ENCODE data around the gene CLHC1. TPM values are rescaled to one million over a fixed set of nuclear protein-coding genes. Genes with fewer than 3 reads are reported as not detected.

The CLHC1 gene
- total and polyA plus RNA-seq, 2 of the 8 experiments (the other 6 are each of a cell fraction or from before 2014, with no cell fraction given), result 2.6 to 10.8 TPM

GRCh38 chr2:55152475-55153412 is 79.3 kb downstream of the CLHC1 start (continued):
- TF ChIP-seq, protein P1, sequence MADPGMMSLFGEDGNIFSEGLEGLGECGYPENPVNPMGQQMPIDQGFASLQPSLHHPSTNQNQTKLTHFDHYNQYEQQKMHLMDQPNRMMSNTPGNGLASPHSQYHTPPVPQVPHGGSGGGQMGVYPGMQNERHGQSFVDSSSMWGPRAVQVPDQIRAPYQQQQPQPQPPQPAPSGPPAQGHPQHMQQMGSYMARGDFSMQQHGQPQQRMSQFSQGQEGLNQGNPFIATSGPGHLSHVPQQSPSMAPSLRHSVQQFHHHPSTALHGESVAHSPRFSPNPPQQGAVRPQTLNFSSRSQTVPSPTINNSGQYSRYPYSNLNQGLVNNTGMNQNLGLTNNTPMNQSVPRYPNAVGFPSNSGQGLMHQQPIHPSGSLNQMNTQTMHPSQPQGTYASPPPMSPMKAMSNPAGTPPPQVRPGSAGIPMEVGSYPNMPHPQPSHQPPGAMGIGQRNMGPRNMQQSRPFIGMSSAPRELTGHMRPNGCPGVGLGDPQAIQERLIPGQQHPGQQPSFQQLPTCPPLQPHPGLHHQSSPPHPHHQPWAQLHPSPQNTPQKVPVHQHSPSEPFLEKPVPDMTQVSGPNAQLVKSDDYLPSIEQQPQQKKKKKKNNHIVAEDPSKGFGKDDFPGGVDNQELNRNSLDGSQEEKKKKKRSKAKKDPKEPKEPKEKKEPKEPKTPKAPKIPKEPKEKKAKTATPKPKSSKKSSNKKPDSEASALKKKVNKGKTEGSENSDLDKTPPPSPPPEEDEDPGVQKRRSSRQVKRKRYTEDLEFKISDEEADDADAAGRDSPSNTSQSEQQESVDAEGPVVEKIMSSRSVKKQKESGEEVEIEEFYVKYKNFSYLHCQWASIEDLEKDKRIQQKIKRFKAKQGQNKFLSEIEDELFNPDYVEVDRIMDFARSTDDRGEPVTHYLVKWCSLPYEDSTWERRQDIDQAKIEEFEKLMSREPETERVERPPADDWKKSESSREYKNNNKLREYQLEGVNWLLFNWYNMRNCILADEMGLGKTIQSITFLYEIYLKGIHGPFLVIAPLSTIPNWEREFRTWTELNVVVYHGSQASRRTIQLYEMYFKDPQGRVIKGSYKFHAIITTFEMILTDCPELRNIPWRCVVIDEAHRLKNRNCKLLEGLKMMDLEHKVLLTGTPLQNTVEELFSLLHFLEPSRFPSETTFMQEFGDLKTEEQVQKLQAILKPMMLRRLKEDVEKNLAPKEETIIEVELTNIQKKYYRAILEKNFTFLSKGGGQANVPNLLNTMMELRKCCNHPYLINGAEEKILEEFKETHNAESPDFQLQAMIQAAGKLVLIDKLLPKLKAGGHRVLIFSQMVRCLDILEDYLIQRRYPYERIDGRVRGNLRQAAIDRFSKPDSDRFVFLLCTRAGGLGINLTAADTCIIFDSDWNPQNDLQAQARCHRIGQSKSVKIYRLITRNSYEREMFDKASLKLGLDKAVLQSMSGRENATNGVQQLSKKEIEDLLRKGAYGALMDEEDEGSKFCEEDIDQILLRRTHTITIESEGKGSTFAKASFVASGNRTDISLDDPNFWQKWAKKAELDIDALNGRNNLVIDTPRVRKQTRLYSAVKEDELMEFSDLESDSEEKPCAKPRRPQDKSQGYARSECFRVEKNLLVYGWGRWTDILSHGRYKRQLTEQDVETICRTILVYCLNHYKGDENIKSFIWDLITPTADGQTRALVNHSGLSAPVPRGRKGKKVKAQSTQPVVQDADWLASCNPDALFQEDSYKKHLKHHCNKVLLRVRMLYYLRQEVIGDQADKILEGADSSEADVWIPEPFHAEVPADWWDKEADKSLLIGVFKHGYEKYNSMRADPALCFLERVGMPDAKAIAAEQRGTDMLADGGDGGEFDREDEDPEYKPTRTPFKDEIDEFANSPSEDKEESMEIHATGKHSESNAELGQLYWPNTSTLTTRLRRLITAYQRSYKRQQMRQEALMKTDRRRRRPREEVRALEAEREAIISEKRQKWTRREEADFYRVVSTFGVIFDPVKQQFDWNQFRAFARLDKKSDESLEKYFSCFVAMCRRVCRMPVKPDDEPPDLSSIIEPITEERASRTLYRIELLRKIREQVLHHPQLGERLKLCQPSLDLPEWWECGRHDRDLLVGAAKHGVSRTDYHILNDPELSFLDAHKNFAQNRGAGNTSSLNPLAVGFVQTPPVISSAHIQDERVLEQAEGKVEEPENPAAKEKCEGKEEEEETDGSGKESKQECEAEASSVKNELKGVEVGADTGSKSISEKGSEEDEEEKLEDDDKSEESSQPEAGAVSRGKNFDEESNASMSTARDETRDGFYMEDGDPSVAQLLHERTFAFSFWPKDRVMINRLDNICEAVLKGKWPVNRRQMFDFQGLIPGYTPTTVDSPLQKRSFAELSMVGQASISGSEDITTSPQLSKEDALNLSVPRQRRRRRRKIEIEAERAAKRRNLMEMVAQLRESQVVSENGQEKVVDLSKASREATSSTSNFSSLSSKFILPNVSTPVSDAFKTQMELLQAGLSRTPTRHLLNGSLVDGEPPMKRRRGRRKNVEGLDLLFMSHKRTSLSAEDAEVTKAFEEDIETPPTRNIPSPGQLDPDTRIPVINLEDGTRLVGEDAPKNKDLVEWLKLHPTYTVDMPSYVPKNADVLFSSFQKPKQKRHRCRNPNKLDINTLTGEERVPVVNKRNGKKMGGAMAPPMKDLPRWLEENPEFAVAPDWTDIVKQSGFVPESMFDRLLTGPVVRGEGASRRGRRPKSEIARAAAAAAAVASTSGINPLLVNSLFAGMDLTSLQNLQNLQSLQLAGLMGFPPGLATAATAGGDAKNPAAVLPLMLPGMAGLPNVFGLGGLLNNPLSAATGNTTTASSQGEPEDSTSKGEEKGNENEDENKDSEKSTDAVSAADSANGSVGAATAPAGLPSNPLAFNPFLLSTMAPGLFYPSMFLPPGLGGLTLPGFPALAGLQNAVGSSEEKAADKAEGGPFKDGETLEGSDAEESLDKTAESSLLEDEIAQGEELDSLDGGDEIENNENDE (IDR thresholded peaks at IDR 0.05; ENCODE audit: insufficient replicate concordance, low read length), result no peak
- TF ChIP-seq SUZ12 (IDR thresholded peaks at IDR 0.05; ENCODE audit: low read length) (no peak), CBX5 (IDR thresholded peaks at IDR 0.05; ENCODE audit: low read depth, low read length) (no peak), EZH2 (IDR thresholded peaks at IDR 0.05; ENCODE audit: low read depth, low read length, severe bottlenecking) (no peak), CHD2 (IDR thresholded peaks at IDR 0.05; ENCODE audit: low read length) (no peak), EGR1 (IDR thresholded peaks at IDR 0.05; ENCODE audit: borderline replicate concordance, low read depth, low read length) (no peak), SP4 (IDR thresholded peaks at IDR 0.05; ENCODE audit: low read length) (no peak), SP1 (IDR thresholded peaks at IDR 0.05; ENCODE audit: low read depth, low read length) (no peak), TAF1 (IDR thresholded peaks at IDR 0.05; ENCODE audit: low read depth, low read length) (no peak), ATF3 (IDR thresholded peaks at IDR 0.05; ENCODE audit: insufficient read depth, low read depth, low read length) (no peak)
